GM03348 (cell line): ENCODE data around the gene GNAQ.
"Not testable (repeated sequence)": the region's sequence is repeated elsewhere in the genome, so short reads cannot be mapped to it uniquely, and the experiment has no call there.

Experiments
- DNase-seq: peaks from one replicate; pipeline ENCODE4 v3.0.0; 2012; ENCODE audit warnings: low spot score

Gene GNAQ

GRCh38 chr9:77771171-77771570, 260.4 kb downstream of the GNAQ start:
- no peak for DNase-seq

DNA sequence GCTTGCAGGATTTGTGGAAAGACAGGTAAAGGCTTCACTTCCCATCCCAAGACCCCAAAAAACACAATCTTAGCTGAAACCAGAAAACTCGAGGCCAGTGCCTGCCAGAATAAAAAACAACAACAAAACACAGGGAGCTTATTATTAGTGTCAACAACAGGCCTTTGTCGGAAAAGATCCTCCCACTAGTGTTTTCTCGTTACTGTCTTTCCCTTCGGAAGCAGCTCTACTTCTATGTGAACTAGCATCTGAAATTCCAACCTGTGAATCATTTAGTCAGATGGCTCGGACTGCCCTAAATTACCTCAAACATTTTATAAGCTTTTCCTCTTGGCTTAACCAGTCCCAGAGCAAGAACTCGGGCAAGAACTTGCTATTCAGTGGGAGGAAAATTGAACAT, 261.3 kb downstream of the GNAQ start:
- no peak for DNase-seq

GRCh38 chr9:77769246-77769645, 262.4 kb downstream of the GNAQ start:
- DNase-seq, result no peak

DNA sequence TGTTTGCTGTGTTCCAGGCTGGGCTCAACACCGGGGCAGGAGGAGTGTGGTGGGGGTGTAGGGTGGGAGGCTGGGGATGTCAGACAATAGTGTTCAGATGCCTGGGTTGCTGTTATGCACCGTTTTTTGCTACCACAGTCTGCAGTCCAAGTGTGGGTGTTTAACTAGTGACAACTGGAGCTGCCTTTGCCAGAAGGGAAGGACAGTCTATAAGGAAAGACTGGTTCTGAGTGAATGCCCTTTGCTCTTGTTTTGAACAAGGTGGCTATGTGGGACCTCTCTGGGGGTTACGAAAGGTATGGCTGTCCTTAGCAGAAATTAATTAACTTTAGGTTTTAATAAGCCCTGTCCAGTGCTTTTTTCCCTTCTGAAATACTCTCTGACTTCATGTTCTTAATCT, 265.0 kb downstream of the GNAQ start:
- no peak for DNase-seq

DNA sequence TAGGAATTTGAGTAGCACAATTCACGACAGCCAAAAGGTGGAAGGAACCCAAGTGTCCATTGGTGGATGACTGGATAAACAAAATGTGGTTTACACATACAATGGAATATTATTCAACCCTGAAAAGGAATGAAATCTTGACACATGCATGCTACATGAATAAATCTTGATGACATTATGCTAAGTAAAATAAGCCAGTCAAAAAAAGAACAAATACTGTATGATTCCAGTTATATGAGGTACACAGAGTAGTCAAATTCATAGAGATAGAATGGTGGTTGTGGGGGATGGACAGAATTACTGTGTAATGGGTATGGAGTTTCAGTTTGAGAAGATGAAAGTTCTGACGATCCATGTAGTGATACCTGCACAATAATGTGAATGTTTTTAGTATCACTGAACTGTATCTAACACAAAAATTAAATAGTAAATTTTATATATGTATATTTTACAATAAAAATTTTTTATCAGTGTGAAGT, 265.8 kb downstream of the GNAQ start:
- DNase-seq, result no peak

- peak; percentile 48 for DNase-seq
These were observed 266.5 kb downstream of the GNAQ start for GRCh38 chr9:77764894-77765780.

- no peak for DNase-seq
These were observed 268.0 kb downstream of the GNAQ start for GRCh38 chr9:77763566-77763965.

- not testable (repeated sequence) for DNase-seq
These were observed 270.7 kb downstream of the GNAQ start for GRCh38 chr9:77760919-77761318.

GRCh38 chr9:77759391-77759790, 272.2 kb downstream of the GNAQ start:
- no peak for DNase-seq

DNA sequence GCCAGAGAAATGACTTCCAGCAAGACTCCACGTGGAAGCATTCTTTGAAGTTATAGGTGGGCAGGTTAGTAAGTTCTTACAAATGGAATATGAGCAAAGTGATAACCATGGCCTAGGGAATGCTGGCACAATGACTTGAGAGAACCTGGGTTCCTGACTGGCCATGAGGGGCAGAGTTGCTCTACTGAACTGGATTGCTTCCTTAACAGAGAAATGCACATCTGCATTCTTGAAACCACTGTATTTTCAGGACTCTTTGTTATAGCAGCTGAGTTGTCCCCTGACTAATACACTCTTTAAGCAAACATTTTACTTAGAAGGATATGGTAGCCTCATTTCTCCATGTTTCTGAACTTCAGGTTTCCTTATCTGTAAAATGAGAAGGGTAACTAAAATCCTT, 275.2 kb downstream of the GNAQ start:
- DNase-seq, result no peak

- no peak for DNase-seq
These were observed 278.4 kb downstream of the GNAQ start for GRCh38 chr9:77753180-77753579.

GRCh38 chr9:77752554-77752953, 279.1 kb downstream of the GNAQ start:
- peak; percentile 62 for DNase-seq

GRCh38 chr9:77751341-77752091, 280.1 kb downstream of the GNAQ start:
- peak; percentile 47 for DNase-seq

- no peak for DNase-seq
These were observed 280.6 kb downstream of the GNAQ start for GRCh38 chr9:77750981-77751340.

GRCh38 chr9:77750284-77750683, 281.3 kb downstream of the GNAQ start:
- no peak for DNase-seq

GRCh38 chr9:77748214-77748772, 283.3 kb downstream of the GNAQ start:
- DNase-seq, result no peak

GRCh38 chr9:77747163-77747562, 284.4 kb downstream of the GNAQ start:
- no peak for DNase-seq

- no peak for DNase-seq
These were observed 286.7 kb downstream of the GNAQ start for GRCh38 chr9:77744841-77745430.

- DNase-seq, result peak; percentile 62
These were observed 288.2 kb downstream of the GNAQ start for GRCh38 chr9:77743386-77743785.

- DNase-seq, result no peak
These were observed 292.7 kb downstream of the GNAQ start for GRCh38 chr9:77738932-77739331.

DNA sequence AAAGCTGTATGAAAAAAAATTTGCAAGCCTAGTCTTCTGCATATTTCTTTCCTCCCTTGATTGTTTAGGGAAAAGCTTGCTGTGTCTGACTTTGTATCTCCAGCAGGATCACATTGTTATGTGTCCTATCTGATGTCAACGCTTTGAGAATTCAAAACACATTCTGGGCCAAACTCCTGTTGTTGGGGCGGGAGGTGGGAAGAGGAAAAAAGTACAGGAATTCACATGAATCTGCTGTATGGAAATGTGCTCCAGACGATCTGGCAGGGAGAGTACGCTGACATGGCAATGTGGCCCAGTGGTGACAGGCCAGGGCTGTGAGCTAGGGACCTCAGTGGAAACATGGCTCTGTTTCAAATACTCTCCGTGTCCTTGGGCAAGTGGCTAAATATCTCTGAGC, 296.1 kb downstream of the GNAQ start:
- DNase-seq, result peak; percentile 53

GRCh38 chr9:77731930-77732329, 299.7 kb downstream of the GNAQ start:
- no peak for DNase-seq
